NOMO-1 (cell line): ENCODE measurements around the gene SLC5A6.
"Not testable (repeated sequence)": the region's sequence is repeated elsewhere in the genome, so short reads cannot be mapped to it uniquely, and the experiment has no call there.

Experiments
- DNase-seq, 2 experiments: peaks; one replicate each; lab custom pipeline; 2025; ENCODE audit not compliant: unreplicated experiment in 2 of 2; lab: John Stamatoyannopoulos, UW

SLC5A6 gene

GRCh38 chr2:27208486-27209050 lies 3.5 kb downstream of the SLC5A6 start:
- DNase-seq: no peak

GRCh38 chr2:27206346-27206745 lies 5.7 kb downstream of the SLC5A6 start:
- no peak for DNase-seq

- no peak for DNase-seq
Observed at GRCh38 chr2:27205206-27205605, 6.9 kb downstream of the SLC5A6 start.

- DNase-seq: no peak
Observed at GRCh38 chr2:27204566-27204965, 7.5 kb downstream of the SLC5A6 start.

- DNase-seq: no peak
Observed at GRCh38 chr2:27203741-27204140, 8.3 kb downstream of the SLC5A6 start.

- no peak for DNase-seq
Observed at GRCh38 chr2:27202854-27203253, 9.2 kb downstream of the SLC5A6 start.

- DNase-seq: no peak
Observed at GRCh38 chr2:27201675-27202074, 10.4 kb downstream of the SLC5A6 start.

- DNase-seq: no peak
Observed at GRCh38 chr2:27199241-27199640, 12.8 kb downstream of the SLC5A6 start.

- no peak for DNase-seq
Observed at GRCh38 chr2:27198627-27199026, 13.4 kb downstream of the SLC5A6 start.

GRCh38 chr2:27198068-27198467 lies 14.0 kb downstream of the SLC5A6 start:
- not testable (repeated sequence) for DNase-seq

GRCh38 chr2:27195799-27196198 lies 16.3 kb downstream of the SLC5A6 start:
- not testable (repeated sequence) for DNase-seq

GRCh38 chr2:27194538-27195354 lies 17.3 kb downstream of the SLC5A6 start:
- DNase-seq: no peak

GRCh38 chr2:27191070-27191829 lies 20.8 kb downstream of the SLC5A6 start:
- peak; percentile 31 to 73 for DNase-seq

- DNase-seq: no peak
Observed at GRCh38 chr2:27189989-27190388, 22.1 kb downstream of the SLC5A6 start.

GRCh38 chr2:27186613-27187345 lies 25.3 kb downstream of the SLC5A6 start:
- no peak for DNase-seq

- DNase-seq: peak; percentile 47 to 86
Observed at GRCh38 chr2:27185331-27186026, 26.6 kb downstream of the SLC5A6 start.

GRCh38 chr2:27184115-27184514 lies 28.0 kb downstream of the SLC5A6 start:
- DNase-seq: no peak

- no peak for DNase-seq
Observed at GRCh38 chr2:27182346-27182745, 29.7 kb downstream of the SLC5A6 start.

- DNase-seq: no peak
Observed at GRCh38 chr2:27179344-27180000, 32.6 kb downstream of the SLC5A6 start.

- no peak for DNase-seq
Observed at GRCh38 chr2:27178469-27178868, 33.6 kb downstream of the SLC5A6 start.
